Retinal pigment epithelial cell (primary cell): ENCODE measurements around the gene CLOCK.

Experiments
- DNase-seq: peaks from one replicate; pipeline ENCODE4 v3.0.0-alpha.2; 2010; ENCODE audit warnings: low read depth
- H3K4me3 ChIP-seq: 2 replicates; pipeline ENCODE4 v1.5.1; 2011; ENCODE audit warnings: mild to moderate bottlenecking, low read length, control low read depth, moderate library complexity
- TF ChIP-seq, protein P1 (sequence below): conservative IDR thresholded peaks from 2 replicates; pipeline ENCODE4 v1.5.1; 2011; ENCODE audit warnings: low read depth, low read length, control low read depth, inconsistent platforms

Gene CLOCK

GRCh38 chr4:55458611-55459010 lies 88.1 kb downstream of the CLOCK start:
- no peak for DNase-seq
- TF ChIP-seq, protein P1, sequence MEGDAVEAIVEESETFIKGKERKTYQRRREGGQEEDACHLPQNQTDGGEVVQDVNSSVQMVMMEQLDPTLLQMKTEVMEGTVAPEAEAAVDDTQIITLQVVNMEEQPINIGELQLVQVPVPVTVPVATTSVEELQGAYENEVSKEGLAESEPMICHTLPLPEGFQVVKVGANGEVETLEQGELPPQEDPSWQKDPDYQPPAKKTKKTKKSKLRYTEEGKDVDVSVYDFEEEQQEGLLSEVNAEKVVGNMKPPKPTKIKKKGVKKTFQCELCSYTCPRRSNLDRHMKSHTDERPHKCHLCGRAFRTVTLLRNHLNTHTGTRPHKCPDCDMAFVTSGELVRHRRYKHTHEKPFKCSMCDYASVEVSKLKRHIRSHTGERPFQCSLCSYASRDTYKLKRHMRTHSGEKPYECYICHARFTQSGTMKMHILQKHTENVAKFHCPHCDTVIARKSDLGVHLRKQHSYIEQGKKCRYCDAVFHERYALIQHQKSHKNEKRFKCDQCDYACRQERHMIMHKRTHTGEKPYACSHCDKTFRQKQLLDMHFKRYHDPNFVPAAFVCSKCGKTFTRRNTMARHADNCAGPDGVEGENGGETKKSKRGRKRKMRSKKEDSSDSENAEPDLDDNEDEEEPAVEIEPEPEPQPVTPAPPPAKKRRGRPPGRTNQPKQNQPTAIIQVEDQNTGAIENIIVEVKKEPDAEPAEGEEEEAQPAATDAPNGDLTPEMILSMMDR, result no peak
- no peak overlapping the region for H3K4me3 ChIP-seq

DNA sequence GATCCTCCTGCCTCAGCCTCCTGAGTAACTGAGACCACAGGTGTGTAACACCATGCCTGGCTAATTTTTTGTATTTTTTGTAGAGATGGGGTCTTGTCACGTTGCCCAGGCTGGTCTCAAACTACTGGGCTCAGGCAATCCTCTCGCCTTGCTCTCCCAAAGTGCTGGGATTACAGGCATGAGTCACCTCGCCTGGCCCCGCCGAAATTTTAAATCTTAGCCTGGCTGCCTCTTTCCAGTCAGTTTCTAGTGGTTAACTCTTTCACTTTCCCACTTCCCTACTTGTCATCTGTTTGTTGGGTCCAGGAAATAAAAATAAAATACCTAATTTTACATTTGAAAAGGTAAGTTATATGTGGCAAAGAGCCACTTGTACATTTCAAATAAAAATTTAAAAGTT lies 88.5 kb downstream of the CLOCK start:
- DNase-seq, result no peak
- TF ChIP-seq, protein P1, result no peak
- H3K4me3 ChIP-seq, result no peak overlapping the region

GRCh38 chr4:55450566-55450965 lies 96.1 kb downstream of the CLOCK start:
- DNase-seq, result no peak
- TF ChIP-seq, protein P1, result no peak
- no peak overlapping the region for H3K4me3 ChIP-seq

- DNase-seq, result no peak
- no peak overlapping the region for H3K4me3 ChIP-seq
- TF ChIP-seq, protein P1, result no peak
These were observed 98.9 kb downstream of the CLOCK start for GRCh38 chr4:55447831-55448230.

- TF ChIP-seq, protein P1, result no peak
- H3K4me3 ChIP-seq, result no peak overlapping the region
- no peak for DNase-seq
These were observed 99.5 kb downstream of the CLOCK start for GRCh38 chr4:55447108-55447708.

DNA sequence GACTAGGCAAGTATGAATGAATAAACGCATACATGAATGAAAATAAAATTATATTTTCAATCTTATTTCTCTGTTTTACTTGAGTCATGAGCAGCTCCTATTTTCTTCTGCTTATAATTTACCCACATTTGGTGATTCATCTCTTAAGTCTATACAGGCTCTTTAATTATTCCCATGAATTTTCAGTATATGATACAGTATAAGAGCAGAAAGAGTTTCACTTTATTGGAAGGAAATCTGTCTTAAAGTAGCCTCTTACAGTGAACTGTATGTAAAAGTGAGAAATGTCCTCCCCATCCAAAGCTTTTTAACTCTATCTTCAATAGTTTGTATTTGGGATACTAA lies 100.2 kb downstream of the CLOCK start:
- no peak overlapping the region for H3K4me3 ChIP-seq
- DNase-seq, result no peak
- TF ChIP-seq, protein P1, result no peak

- TF ChIP-seq, protein P1, result peak; percentile 12
- no peak for DNase-seq
- no peak overlapping the region for H3K4me3 ChIP-seq
These were observed 100.7 kb downstream of the CLOCK start for GRCh38 chr4:55445921-55446577.
